Right forelimb (tissue), 1 donor: ENCODE measurements around the gene CCDC126.
A peak's percentile ranks its signal among the peaks of the same experiment; 100 is the strongest.
"Not testable (repeated sequence)": the region's sequence is repeated elsewhere in the genome, so short reads cannot be mapped to it uniquely, and the experiment has no call there.

Experiments
- DNase-seq: peaks from one replicate; pipeline ENCODE4 v3.0.0-alpha.2; 2018

Gene CCDC126

DNA sequence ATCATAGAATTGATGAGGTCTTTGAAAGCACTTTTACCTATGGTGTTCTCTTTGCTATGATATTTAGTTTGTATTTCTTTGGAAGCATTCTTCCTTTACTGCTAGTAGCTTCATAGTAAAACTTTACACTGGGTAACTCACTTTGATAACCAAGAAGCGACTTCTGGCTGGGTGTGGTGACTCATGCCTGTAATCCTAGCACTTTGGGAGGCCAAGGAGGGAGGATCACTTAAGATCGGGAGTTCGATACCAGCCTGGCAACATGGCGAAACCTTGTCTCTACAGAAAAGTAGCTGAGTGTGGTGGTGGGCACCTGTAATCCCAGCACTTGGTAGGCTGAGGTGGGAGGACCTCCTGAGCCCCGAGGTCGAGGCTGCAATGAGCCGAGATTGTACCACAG lies 36.2 kb downstream of the CCDC126 start:
- DNase-seq, result no peak

DNA sequence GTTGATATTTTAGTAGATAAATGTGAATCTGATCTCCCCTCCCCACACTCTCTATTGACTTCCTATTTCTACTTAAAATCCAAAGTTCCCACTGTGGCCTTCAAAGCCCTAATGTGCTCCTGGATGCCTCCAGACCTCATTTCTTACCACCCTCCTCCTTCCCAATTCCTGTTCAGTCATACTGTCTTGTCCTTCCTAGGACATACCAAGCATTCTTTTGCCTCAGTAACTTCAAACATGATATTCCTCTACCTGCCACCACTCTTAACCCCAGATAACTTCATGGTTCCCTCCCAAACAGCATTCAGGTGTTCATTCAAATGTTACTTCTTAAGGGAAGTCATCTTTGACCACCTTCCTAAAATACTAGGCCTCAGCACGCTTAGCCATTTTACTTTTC lies 48.6 kb downstream of the CCDC126 start:
- DNase-seq, result no peak

DNA sequence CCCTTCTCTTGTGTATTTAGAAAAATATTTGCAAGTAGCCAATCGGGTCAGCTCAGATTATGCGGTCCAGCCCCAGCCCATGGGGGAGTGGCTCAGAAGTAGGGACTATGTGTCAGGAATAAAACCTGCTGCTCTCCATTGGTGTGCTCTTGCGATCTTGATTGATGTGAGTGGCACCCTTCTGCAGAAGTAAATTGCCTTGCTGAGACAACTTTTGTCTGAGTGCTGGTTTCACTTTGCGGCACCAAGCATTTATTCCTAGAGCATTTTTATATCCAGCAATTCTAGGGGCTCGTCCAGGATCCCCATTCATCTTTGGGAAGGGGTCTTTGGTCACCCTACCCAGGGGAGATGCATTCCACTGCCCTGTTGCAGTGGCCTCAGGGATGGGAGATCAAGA lies 56.8 kb downstream of the CCDC126 start:
- DNase-seq, result no peak

DNA sequence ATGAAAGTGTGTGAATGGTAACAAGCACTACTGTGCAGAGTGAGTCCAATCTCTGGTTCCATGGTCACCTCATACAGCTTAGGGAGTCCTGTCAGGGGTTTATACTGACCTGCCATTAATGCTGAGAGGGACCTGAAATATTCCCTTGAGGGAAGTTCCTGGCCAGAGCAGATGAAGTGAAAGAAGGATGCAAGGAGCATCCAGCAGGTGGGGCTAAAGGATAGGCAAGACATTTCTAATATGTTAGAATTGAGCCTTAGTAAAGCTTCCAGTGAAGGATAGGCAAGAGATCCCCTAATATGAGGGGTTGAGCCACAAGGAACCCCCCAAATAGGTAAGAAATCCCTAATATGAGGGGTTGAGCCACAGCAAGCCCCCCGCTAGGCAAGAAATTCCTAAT lies 57.3 kb downstream of the CCDC126 start:
- DNase-seq, result no peak

DNA sequence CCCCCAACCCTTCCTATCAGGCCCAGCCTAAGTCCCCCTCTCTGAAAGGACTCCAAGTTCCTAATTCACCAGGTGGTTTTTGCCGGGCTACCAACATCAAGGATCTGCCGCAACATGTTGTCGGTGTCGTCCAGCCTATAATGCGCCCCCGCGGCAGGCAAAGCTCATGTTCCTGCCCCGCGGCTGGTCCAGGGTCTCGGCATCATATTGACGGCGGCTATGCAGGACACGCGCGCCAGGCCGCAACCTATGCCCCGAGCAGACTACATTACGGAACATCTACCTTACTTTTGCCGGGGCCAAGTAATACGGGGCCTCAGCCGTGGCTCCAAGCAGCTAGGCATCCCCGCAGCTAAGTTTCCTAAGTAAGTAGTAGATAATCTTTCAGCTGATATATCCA lies 58.3 kb downstream of the CCDC126 start:
- DNase-seq, result no peak

DNA sequence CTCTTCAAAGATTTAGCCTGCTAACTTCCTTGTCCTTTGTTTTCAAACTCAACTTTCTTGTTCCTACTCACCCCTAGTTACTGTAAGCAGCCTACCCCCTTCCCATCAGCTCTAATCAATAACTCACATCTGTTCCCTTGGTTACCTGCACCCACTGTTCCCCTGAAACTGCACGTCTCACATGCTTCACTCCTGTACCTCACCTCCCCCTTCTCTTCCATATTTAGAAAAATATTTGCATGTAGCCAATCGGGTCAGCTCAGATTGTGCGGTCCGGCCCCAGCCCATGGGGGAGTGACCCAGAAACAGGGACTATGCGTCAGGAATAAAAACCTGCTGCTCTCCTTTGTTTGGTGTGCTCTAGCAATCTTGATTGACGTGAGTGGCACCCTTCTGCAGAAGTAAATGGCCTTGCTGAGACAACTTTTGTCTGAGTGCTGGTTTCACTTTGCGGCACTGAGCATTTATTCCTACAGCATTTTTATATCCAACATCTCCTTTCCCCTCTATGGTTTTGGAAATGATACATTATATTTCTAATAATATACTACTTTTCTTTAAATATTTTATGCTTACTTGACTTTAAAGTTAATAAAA lies 61.7 kb downstream of the CCDC126 start:
- no peak for DNase-seq

DNA sequence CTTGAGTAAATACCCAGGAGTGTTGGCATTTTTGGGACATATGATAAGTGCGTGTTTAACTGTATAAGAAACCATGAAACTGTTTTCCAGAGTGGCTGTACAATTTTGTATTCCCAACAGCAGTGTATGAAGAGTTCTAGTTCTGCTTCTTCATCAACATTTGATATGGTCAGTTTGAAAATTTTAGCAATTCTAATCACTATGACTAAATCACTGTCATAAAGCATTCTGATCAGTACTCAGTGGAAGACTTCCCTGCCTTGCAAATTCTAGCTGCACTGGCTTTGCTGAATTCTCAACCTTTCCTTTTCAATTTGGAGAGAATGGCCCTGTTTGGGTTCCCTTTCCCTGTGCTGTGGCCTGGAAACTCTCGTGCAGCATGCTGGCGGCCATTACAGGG lies 64.2 kb downstream of the CCDC126 start:
- DNase-seq, result no peak

DNA sequence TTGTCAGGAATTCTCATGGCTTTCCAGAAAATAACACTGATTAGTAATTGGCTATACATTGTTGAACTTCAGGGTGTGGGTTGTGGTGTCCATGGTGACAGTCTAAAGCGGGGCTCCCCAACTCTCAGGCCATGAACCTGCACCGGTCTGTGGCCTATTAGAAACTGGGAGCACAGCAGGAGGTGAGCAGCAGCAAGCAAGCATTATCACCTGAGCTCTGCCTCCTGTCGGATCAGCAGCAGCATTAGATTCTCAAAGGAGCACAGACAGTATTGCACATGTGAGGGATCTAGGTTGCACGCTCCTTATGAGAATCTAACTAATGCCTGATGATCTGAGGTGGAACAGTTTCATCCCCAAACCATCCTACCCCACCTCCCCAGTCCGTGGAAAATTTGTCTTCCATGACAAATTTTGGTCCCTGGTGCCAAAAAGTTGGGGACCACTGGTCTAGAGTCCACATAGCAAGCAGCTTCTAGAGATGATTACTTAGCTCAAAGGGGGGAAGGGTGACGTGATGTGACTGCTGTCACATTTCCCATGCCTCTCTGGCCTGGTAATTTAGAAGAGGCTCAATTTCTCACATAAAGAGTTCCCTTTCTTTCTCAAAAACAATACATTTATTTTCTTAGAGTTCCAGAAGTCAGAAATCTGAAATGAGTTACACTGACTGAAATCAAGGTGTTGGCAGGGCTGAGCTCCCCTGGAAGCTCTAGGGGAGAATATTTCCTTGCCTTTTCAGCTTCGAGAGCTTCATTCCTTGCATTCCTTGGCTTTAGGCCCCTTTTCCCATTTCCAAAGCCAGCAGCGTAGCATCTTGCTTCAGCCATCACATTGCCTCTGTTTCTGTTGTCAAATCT lies 65.2 kb downstream of the CCDC126 start:
- peak; percentile 52 for DNase-seq

DNA sequence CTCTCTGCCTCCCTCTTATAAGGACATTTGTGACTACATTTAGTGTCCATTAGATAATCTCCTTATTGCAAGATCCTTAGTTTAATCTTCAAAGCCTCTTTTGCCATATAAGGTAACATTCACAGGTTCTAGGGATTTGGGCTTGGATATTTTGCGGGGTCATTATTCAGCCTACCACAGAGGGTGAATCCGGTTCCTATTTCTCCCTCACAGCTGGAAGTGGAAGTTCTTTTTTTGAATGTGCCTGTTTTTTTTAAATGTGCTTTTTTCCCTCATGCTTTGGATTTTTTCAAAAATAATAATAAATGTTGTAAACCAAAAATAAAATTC lies 65.8 kb downstream of the CCDC126 start:
- no peak for DNase-seq

DNA sequence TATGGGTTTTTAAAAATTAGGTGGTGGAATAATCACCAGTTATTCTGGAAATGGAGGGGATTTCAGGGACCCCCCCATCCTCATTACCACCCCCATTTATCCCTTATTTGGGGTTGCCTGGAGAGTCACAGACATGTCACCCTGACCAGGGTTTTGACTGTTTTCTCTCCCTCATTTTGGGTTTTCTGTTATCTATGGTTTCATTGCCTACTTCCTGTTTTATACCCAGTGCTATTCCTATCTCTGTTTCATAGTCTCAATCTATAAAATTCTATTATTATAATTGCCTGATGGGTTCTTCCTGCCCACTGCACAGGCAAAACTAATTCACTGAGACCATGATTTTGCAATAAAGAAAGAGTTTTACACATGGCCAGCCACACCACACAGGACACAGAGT lies 66.9 kb downstream of the CCDC126 start:
- DNase-seq, result no peak

DNA sequence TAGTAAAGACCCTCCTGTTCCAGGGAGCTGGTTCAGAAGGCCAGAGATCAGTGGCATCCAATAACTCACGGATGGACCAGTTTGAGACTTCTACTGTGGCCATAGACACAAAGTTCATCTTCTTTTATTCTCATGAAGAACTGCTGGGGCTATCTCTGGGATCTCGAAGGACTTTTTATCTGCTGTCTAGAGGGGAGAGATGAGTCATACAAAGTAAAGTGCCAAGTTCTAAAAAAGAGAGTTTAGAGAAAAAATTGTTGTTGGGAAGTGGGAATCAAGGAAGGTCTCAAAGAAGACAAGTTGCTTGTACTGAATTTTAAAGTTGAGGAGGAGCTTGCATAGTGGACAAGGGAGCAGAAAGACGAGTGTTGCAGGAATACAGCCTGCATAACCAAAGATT lies 74.9 kb downstream of the CCDC126 start:
- no peak for DNase-seq

DNA sequence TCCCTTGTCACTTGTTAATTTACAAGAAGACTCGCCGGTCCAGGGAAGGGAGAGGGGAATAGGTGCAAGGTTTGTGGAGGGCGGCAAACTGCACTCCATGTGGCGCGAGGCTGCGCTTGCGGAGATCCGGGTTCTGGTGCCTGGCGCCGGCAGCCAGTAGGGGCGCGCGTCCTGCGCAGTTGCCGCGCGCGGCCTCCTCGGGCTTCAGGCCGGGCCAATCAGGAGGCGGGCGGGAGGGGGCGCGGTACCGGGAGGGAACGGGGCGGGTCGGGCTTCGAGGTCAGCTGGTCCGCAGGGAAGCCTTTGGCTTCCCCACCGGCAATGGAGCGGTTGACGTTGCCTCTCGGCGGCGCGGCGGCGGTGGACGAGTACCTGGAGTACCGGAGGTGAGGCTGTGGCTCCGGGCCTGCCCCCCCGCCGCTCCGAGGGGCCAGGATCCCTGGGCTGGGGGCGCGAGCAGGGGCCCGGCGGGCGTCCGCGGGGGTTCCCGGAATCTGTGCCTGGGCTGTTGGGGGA lies 82.8 kb downstream of the CCDC126 start, which contains the start of gene FAM221A:
Gene FAM221A (plus strand): TSS at position 302 of the 516 bp plus-strand sequence. CDS start 20 bp downstream, at position 322.
- peak; percentile 88 for DNase-seq

DNA sequence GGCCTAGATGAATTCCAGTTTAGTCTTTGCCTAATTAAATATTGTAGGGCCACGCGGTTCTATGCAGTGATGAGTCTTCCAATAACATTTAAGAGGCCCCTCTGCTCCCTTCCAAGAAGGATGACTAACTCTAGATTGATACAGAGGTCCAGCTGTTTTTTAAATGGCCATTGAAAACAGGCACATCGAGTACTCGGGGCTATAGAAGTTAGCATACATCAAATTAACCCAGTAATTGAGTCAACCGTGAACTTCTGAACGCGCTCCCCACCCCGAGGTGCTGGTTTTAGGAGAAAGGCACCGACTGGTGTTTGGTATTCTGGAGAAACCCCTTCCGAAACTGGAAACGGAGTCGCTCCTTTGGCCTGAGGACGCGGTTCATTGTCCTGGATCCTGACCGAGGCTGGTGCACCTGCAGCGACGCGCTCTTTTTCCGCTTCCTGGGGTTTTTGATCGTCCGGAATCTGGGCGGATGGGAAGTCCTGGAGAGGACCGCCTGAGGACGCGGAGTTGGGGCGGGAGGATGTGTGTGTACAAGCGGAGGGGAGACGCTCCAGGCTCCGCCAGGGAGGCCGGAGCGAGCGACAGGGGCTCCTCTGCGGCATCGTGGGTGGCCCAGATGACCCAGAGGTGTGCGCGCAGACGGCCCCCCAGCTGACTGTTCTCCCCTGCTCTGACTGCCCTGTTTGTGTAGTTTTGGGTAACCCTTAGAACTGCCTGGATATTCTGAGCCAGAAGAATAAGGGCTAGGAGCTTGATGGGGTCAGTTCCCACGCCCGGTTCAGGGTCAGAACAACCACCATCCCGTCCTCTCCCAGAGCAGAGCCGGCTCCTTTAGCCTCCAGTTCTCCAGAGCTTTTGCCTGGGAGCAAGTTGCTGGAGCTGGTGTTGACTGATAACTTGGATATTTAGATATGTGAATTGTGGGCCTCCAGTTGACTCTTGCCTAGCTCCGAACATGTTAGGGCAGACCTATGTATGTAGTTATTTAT lies 83.5 kb downstream of the CCDC126 start:
- peak; percentile 65 for DNase-seq

DNA sequence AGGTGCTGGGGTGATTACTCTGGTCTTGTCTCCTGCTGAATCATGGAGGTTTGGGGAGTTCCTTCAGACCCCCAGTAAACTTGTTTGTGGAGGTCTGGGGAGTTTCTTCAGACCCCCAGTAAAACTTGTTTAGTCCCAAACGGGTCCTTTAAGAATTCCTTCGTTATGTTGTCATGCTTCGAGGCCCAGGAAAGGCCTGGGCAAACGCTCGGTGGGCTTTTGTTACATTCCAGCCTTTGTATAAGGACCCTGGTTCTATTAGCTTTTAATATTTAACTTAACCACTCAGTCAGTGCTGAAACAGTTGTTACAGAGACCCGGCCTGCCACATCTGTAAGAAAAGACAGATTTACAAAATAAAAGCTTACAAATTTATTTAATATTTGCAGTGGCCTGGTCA lies 86.9 kb downstream of the CCDC126 start:
- not testable (repeated sequence) for DNase-seq

DNA sequence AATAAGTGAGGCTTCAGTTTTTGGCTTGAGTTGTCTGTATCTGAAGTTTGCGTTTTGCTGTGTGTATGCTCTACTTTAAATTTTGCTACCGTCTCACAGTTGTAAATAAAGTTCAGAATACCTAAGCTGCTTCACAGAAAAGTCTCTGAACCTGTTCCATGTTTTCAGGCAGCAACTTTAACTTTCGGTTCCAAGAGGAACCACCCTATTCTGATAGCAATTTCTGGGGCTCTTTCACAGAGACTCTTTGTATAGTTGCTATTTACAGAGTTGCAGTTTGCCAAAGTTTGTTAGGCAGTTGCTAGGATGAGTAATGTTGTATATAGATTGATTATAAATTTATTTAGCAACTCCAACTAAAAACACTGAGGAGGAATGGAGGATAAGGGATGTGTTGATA lies 88.5 kb downstream of the CCDC126 start:
- DNase-seq, result no peak

DNA sequence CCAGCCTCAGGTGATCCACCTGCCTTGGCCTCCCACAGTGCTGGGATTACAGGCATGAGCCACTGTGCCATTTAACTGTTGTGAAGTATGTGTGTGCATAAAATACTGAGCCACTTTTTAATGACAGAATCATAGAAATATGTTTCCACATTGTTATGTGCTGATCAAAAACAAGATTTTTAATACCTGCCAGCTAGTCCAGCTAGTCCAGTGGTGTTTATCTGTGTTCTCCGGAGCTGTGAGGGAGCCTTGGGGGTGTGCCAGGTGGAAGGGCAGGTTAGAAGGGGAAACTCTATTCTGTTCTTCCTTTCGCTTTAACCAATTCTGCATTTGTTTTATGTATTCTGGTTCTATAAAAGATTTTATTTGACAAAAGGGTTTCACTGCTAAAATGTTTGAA lies 89.8 kb downstream of the CCDC126 start:
- no peak for DNase-seq

DNA sequence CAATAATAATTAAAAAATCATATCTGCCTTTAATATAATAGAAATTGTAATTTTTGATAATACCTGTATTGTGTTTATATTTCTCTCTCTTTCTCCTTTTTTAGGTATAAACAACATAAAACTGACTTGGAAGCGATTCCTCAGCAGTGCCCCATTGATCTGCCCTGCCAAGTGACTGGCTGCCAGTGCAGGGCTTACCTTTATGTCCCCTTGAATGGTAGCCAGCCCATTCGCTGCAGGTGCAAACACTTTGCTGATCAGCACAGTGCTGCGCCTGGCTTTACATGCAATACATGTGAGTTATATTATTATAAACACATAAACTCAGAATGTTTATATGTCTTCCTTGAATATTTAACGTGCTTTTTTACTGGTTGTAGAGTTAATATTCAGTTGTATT lies 92.0 kb downstream of the CCDC126 start:
- no peak for DNase-seq

DNA sequence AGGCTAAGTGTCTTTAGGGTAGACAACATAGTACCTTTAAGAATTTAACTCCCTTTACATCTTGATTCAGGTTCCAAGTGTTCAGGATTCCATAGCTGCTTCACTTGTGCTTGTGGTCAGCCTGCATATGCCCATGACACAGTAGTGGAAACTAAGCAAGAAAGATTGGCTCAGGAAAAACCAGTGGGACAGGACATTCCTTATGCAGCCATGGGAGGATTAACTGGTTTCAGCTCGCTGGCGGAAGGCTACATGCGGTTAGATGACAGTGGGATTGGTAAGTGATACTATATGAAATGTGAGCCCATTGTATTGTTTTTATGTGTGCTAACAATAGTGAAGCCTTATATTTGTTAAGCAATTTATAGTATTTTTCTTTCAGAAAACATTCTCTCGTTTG lies 94.1 kb downstream of the CCDC126 start:
- no peak for DNase-seq

DNA sequence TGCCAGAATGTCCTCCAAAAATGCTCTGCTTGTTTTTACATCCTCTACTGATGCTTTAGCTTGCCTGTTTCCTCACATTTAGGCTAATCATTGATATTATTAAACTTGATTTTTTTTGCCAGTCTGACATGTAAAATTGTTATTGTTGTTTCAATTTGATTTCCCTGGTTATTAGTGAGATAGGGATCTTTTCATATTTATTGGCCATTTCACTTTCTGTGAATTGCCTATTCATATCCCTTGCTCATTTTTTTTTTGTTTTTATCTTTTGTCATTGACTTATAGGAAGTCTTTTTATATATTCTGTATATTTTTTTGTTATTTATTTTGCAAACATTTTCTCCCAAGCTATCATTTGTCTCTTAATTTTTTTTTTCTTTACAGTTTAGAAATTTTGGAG lies 96.0 kb downstream of the CCDC126 start:
- DNase-seq, result no peak
